Motor neuron (in vitro differentiated cells): Measurements from ENCODE around the gene PYGO2. TPM values are rescaled to one million over a fixed set of nuclear protein-coding genes. Genes with fewer than 3 reads are reported as not detected.
"Not testable (repeated sequence)": the region's sequence is repeated elsewhere in the genome, so short reads cannot be mapped to it uniquely, and the experiment has no call there.

Source experiments
- ATAC-seq, 8 experiments: fragments of 200-7000 bp; cut with Tn5 transposase; replicated peaks in 6 of 8; 2 replicates each; pipeline ENCODE4 v1.8.0; 2021; ENCODE audit warnings: mild to moderate bottlenecking in 8 of 8, moderate library complexity in 8 of 8
- H3K27ac ChIP-seq, 2 donors: fragments of 250-450 bp; sonication (Bioruptor Pico); 2 replicates each; pipeline ENCODE4 v1.9.0; 2021; ENCODE audit warnings: antibody characterized with exemption in 2 of 2, mild to moderate bottlenecking in 2 of 2, moderate library complexity in 1 of 2
- H3K4me1 ChIP-seq, 2 donors: fragments of 250-450 bp; sonication (Bioruptor Pico); replicated peaks in 1 of 2; 2 replicates each; pipeline ENCODE4 v1.6.1; 2021; ENCODE audit warnings: antibody characterized with exemption in 2 of 2, mild to moderate bottlenecking in 2 of 2, moderate library complexity in 1 of 2
- H3K4me3 ChIP-seq, 5 donors: fragments of 250-450 bp; sonication (Bioruptor Pico); 2 replicates each; pipeline ENCODE4 v1.9.0; 2021; ENCODE audit warnings: antibody characterized with exemption in 5 of 5, mild to moderate bottlenecking in 5 of 5, moderate library complexity in 4 of 5
- WGBS, 10 experiments: fragments of 450-650 bp; shearing (Covaris generic); methylation state at CpG; one replicate each; pipeline ENCODE4 v1.0.0; 2022; 5-methylcytosine and 5-hydroxymethylcytosine counted together
- in situ Hi-C, 9 experiments: fragments of 400-800 bp; cut with MboI; loops; one replicate each; pipeline ENCODE4 v1.15.0; 2021; ENCODE audit warnings: low sequenced_read_pairs in 9 of 9, low pct_unique_long_range_greater_than_20kb in 2 of 9; ENCODE audit not compliant: unreplicated experiment in 9 of 9
- total RNA-seq, 8 experiments: library from RNA; unstranded; fragments of 300-600 nt; gene quantifications; 2 replicates each; pipeline versions ENCODE4 v1.2.3 to v1.2.4, GENCODE V29; 2022

PYGO2 gene
- total RNA-seq, 8 experiments from 2014 or later = 14.4 to 49.9 (median 26.5) TPM

DNA sequence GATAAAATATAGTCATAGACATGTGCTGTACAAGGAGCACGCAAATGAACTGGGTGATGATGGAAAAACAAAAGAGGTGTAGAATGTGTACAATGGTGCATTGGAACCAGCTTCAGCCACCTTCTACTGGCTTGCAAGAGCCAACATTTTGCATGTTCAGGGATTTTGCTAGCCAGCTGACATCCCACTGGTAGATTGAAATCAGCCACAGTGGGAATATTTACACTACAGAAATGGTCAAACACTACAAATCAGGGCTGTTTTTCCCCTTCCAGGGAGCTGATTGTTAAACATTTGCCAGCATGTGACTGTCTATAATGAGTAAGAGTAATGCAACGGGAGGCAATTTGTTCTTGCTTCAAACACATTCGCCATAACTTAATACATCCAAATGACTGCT is 48.3 kb downstream of the PYGO2 start:
- in situ Hi-C loops = loop anchor here in 1 of 9 experiments (25.0 kb wide), 1 partner anchor 101 kb away; no protein-coding TSS in a partner anchor
- no peak overlapping the region for H3K27ac ChIP-seq
- peaks cover 0 to 2% of the 10 kb centered on the region in 2 donors for H3K4me1 ChIP-seq
- ATAC-seq = peak in 4 of 8 experiments; percentile 24 to 79 (median 34)
- H3K4me3 ChIP-seq = no peak overlapping the region
- 48 to 100% (median 71%) methylated on average over 1 to 3 of the region's 3 CpGs; no CpG with 5 or more reads in 1 of the 10 experiments for WGBS, 10 experiments

DNA sequence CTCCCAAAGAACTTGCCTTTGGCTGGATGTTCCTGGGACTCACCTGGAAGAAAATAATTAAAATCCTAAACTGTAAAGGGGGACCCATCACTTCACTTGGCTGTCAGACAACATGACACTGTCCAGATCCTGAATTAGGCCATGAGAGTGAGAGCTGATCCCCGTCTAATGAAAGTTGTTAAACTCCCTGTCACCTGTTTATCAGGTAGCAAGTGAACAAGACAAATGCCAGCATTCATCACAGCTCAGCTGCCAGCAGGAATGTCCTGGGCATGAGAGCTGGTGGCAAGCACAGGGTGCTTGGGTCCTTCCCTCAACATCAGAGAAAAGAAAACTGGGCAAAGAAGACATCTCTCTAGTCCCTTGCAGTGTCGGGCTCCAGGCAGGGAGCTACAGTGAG is 48.8 kb downstream of the PYGO2 start:
- no peak for ATAC-seq
- WGBS, 10 experiments = 46 to 100% (median 83%) methylated on average over 1 to 2 of the region's 2 CpGs; no CpG with 5 or more reads in 3 of the 10 experiments
- Histone ChIP-seq H3K4me3 (no peak overlapping the region), H3K4me1 (peaks cover 0 to 2% of the 10 kb centered on the region in 2 donors), H3K27ac (no peak overlapping the region)
- in situ Hi-C loops = loop anchor here in 1 of 9 experiments (25.0 kb wide), 1 partner anchor 100 kb away; no protein-coding TSS in a partner anchor

DNA sequence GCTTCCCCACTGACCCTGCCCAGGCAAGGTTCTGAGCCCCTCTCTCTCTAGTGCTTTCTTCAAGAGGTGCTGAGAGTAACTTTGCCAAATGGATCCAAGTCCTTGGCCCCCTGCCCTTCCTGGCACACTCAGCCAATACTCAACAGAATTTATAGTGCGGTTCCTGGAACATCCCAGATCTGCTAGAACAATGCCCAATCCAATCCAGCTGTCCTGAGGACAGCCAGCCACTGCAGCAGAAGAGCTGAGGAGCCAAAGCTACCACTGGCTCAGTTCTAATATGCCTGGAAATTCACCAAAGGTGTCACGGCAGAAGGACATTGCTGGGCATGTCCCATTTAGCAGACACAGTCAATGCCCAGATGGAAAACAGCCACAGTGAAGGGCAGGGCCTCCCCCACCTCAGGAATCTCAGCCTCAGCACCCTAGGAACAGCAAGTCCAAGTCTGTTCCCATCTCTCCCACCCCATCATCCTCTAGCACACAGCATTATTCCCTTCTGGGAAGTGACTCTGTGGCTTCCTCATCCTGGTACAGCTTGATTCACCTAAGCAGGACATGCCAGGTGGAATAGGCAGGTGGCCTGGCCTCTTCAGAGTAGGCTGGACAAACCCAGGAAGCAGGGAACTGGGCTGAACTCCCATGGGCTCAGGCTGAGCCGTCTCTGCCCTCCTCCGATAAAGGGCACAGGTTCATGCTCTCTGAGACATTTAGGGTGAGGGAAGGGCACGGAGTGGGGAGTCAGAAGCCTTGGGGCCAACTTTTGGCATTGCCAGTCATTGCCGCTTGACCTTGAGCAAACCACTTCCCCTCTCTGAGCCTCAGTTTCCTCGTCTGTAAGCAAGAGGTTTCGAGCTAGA is 49.7 kb downstream of the PYGO2 start:
- in situ Hi-C loops = loop anchor here in 1 of 9 experiments (25.0 kb wide), 1 partner anchor 100 kb away; no protein-coding TSS in a partner anchor
- no peak overlapping the region for H3K27ac ChIP-seq
- WGBS, 10 experiments = 0 to 100% (median 79%) methylated on average over 1 to 8 of the region's 8 CpGs; no CpG with 5 or more reads in 2 of the 10 experiments

DNA sequence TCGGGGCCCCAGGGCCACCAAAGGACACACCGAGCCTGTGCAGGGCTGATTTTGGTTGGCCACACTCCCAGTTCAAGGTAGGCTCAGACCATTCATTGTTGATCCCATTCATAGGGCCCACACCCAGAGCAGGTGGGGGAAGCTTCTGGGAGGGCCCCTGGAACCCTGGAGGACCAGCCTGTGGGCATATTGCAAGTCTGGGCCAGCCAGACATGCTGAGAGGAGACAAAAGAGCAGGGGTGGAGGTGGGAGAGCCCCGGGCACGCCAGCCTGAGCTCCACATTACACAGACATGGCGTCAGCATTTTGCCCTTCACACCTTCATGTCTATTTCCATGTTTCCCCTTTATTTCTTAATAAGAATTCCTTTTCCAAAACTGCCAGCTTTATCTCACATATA is 50.7 kb downstream of the PYGO2 start:
- Histone ChIP-seq H3K4me3 (no peak overlapping the region), H3K4me1 (peaks cover 0 to 2% of the 10 kb centered on the region in 2 donors), H3K27ac (no peak overlapping the region)
- ATAC-seq = no peak
- in situ Hi-C loops = loop anchor here in 1 of 9 experiments (25.0 kb wide), 1 partner anchor 99 kb away; no protein-coding TSS in a partner anchor
- 39 to 100% (median 65%) methylated on average over 1 to 5 of the region's 5 CpGs; no CpG with 5 or more reads in 2 of the 10 experiments for WGBS, 10 experiments

More for the DNA sequence above, 49.7 kb downstream of the PYGO2 start:
- no peak overlapping the region for H3K4me3 ChIP-seq
- no peak for ATAC-seq
- H3K4me1 ChIP-seq = peaks cover 0 to 2% of the 10 kb centered on the region in 2 donors

DNA sequence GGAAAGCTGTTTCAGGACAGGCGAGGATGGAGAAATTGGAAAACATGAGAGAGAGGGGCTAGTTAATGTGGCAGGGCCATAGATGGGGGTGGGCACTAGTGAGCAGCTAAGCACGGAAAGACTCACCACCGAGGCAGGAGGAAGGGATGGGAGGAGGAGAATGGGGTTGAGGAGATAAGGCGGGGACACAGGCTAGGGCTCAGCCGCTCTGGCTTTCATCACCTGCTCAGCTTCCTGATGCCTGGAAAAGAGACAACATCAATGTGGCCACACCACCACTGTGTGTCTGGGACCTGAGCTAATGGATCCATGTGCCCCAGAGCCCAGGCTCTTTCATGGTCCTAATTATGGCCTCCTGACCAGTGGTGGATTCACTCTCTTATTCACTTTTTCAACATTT is 52.6 kb downstream of the PYGO2 start:
- no peak overlapping the region for H3K4me3 ChIP-seq
- WGBS, 10 experiments = 75 to 100% (median 81%) methylated on average over 1 to 5 of the region's 5 CpGs; no CpG with 5 or more reads in 1 of the 10 experiments
- no peak for ATAC-seq
- no peak overlapping the region for H3K27ac ChIP-seq
- H3K4me1 ChIP-seq = peaks cover 0 to 2% of the 10 kb centered on the region in 2 donors
- in situ Hi-C loops = loop anchor here in 1 of 9 experiments (25.0 kb wide), 1 partner anchor 97 kb away; no protein-coding TSS in a partner anchor

DNA sequence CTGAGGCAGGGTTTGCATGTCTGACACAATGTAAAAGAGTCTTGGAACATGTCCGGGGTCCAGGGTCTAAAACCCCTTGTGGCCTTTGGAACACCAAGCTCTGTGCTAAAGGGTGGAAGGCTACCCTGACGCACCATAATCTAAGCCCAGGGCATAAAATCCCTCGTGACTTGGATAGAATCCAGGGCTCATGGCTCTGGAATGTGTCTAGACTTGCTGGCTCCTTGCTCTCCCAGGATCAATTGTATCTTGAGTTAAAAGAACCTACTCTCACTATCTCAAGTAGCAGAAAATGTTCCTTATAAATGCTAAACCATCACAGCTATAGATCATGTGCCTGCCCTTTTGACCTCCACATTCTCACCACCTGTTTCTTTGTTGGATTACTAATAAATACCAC is 53.5 kb downstream of the PYGO2 start:
- WGBS, 10 experiments = 29 to 100% (median 82%) methylated on average over 1 to 2 of the region's 3 CpGs; no CpG with 5 or more reads in 4 of the 10 experiments

More for the DNA sequence above, 53.5 kb downstream of the PYGO2 start:
- in situ Hi-C loops = loop anchor here in 1 of 9 experiments (25.0 kb wide), 1 partner anchor 96 kb away; no protein-coding TSS in a partner anchor
- H3K4me3 ChIP-seq, H3K4me1 ChIP-seq, ATAC-seq, H3K27ac ChIP-seq: not testable (repeated sequence)

Other genes starting within 250 kb of the PYGO2 start
- gene KCNN3, start 91.5 kb downstream of the PYGO2 start, total RNA-seq = 10 to 100 TPM in 1 of 8 experiments, 1 to 10 TPM in 4, under 1 TPM in 3; 0.50 to 16.1 (median 1.5) TPM
- 10 to 100 TPM; 11.5 to 47.1 (median 24.6) TPM for gene PMVK, start 25.1 kb downstream of the PYGO2 start, total RNA-seq
- gene PBXIP1, start 5.7 kb downstream of the PYGO2 start, total RNA-seq = 100 to 1,000 TPM in 2 of 8 experiments, 10 to 100 TPM in 6; 12.4 to 156 (median 30.8) TPM
- 100 to 1,000 TPM in 2 of 8 experiments, 10 to 100 TPM in 6; 24.8 to 184 (median 53.5) TPM for gene SHC1, start 9.0 kb upstream of the PYGO2 start, total RNA-seq
- 100 to 1,000 TPM in 1 of 8 experiments, 10 to 100 TPM in 7; 21.6 to 257 (median 42.5) TPM for gene CKS1B, start 12.9 kb upstream of the PYGO2 start, total RNA-seq
- 10 to 100 TPM; 34.1 to 76.9 (median 49.2) TPM for gene FLAD1, start 21.6 kb upstream of the PYGO2 start, total RNA-seq
- 1 to 10 TPM in 4 of 8 experiments, under 1 TPM in 3, not detected in 1; 0.38 to 3.4 (median 1.3) TPM for gene LENEP, start 31.8 kb upstream of the PYGO2 start, total RNA-seq
- 10 to 100 TPM in 3 of 8 experiments, 1 to 10 TPM in 5; 3.1 to 26.9 (median 8.6) TPM for gene ZBTB7B, start 41.0 kb upstream of the PYGO2 start, total RNA-seq
- 1 to 10 TPM in 2 of 8 experiments, under 1 TPM in 5, not detected in 1; 0.22 to 2.8 (median 0.78) TPM for gene DCST2, start 72.0 kb upstream of the PYGO2 start, total RNA-seq
- gene DCST1, start 72.0 kb upstream of the PYGO2 start, total RNA-seq = under 1 TPM in 2 of 8 experiments, not detected in 6; 0.16 to 1.00 TPM
- gene ADAM15, start 89.5 kb upstream of the PYGO2 start, total RNA-seq = 10 to 100 TPM; 15.7 to 76.9 (median 28.1) TPM
- 10 to 100 TPM in 2 of 8 experiments, 1 to 10 TPM in 6; 5.4 to 10.9 (median 7.7) TPM for gene EFNA4, start 102.0 kb upstream of the PYGO2 start, total RNA-seq
- gene EFNA3, start 117.1 kb upstream of the PYGO2 start, total RNA-seq = 10 to 100 TPM in 5 of 8 experiments, 1 to 10 TPM in 2, under 1 TPM in 1; 0.71 to 53.7 (median 27.8) TPM
- gene EFNA1, start 166.1 kb upstream of the PYGO2 start, total RNA-seq = 10 to 100 TPM in 2 of 8 experiments, 1 to 10 TPM in 5, under 1 TPM in 1; 0.92 to 61.0 (median 1.6) TPM
- 10 to 100 TPM; 11.7 to 54.8 (median 18.9) TPM for gene SLC50A1, start 174.1 kb upstream of the PYGO2 start, total RNA-seq
- gene DPM3, start 178.7 kb upstream of the PYGO2 start, total RNA-seq = 100 to 1,000 TPM in 4 of 8 experiments, 10 to 100 TPM in 4; 54.1 to 173 (median 119) TPM
- 100 to 1,000 TPM; 166 to 272 (median 202) TPM for gene KRTCAP2, start 211.5 kb upstream of the PYGO2 start, total RNA-seq
- gene TRIM46, start 212.1 kb upstream of the PYGO2 start, total RNA-seq = 10 to 100 TPM in 4 of 8 experiments, 1 to 10 TPM in 2, under 1 TPM in 2; 0.20 to 20.2 (median 11.4) TPM
- gene THBS3, start 246.1 kb upstream of the PYGO2 start, total RNA-seq = 10 to 100 TPM; 12.4 to 51.2 (median 21.0) TPM
- gene MTX1, start 246.9 kb upstream of the PYGO2 start, total RNA-seq = 10 to 100 TPM; 32.9 to 65.0 (median 44.2) TPM